ENCODE measurements around the gene SLC35F1. TPM values are rescaled to one million over a fixed set of nuclear protein-coding genes. Genes with fewer than 3 reads are reported as not detected.

SLC35F1 gene
- total RNA-seq, 1 donor from 2014 or later: 0.23 TPM

- Mint-ChIP-seq H3K27ac (ENCODE audit: unreplicated experiment) (no peak overlapping the region), H3K27me3 (ENCODE audit: unreplicated experiment) (no peaks in the 10 kb centered on the region), H3K9me3 (ENCODE audit: unreplicated experiment) (no peaks in the 10 kb centered on the region), H3K4me1 (ENCODE audit: unreplicated experiment) (no peaks in the 10 kb centered on the region), H3K36me3 (ENCODE audit: low read depth, unreplicated experiment) (no peaks in the 10 kb centered on the region), H3K4me3 (ENCODE audit: unreplicated experiment) (no peak overlapping the region)
- TF ChIP-seq, protein P1, sequence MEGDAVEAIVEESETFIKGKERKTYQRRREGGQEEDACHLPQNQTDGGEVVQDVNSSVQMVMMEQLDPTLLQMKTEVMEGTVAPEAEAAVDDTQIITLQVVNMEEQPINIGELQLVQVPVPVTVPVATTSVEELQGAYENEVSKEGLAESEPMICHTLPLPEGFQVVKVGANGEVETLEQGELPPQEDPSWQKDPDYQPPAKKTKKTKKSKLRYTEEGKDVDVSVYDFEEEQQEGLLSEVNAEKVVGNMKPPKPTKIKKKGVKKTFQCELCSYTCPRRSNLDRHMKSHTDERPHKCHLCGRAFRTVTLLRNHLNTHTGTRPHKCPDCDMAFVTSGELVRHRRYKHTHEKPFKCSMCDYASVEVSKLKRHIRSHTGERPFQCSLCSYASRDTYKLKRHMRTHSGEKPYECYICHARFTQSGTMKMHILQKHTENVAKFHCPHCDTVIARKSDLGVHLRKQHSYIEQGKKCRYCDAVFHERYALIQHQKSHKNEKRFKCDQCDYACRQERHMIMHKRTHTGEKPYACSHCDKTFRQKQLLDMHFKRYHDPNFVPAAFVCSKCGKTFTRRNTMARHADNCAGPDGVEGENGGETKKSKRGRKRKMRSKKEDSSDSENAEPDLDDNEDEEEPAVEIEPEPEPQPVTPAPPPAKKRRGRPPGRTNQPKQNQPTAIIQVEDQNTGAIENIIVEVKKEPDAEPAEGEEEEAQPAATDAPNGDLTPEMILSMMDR (IDR thresholded peaks at IDR 0.05; ENCODE audit: unreplicated experiment): no peak
- no peak for DNase-seq (ENCODE audit: low spot score)
Observed at GRCh38 chr6:117951783-117952182, 44.7 kb downstream of the SLC35F1 start.

GRCh38 chr6:117955684-117956256 lies 48.7 kb downstream of the SLC35F1 start:
- Mint-ChIP-seq H3K9me3 (ENCODE audit: unreplicated experiment) (no peaks in the 10 kb centered on the region), H3K36me3 (ENCODE audit: low read depth, unreplicated experiment) (no peaks in the 10 kb centered on the region), H3K4me1 (ENCODE audit: unreplicated experiment) (no peaks in the 10 kb centered on the region), H3K4me3 (ENCODE audit: unreplicated experiment) (no peak overlapping the region), H3K27ac (ENCODE audit: unreplicated experiment) (no peak overlapping the region), H3K27me3 (ENCODE audit: unreplicated experiment) (no peaks in the 10 kb centered on the region)
- no peak for DNase-seq (ENCODE audit: low spot score)
- TF ChIP-seq, protein P1 (IDR thresholded peaks at IDR 0.05; ENCODE audit: unreplicated experiment): no peak

GRCh38 chr6:117956386-117956785 lies 49.3 kb downstream of the SLC35F1 start:
- DNase-seq (ENCODE audit: low spot score): no peak
- Mint-ChIP-seq H3K36me3 (ENCODE audit: low read depth, unreplicated experiment) (no peaks in the 10 kb centered on the region), H3K27ac (ENCODE audit: unreplicated experiment) (no peak overlapping the region), H3K4me3 (ENCODE audit: unreplicated experiment) (no peak overlapping the region), H3K4me1 (ENCODE audit: unreplicated experiment) (no peaks in the 10 kb centered on the region), H3K9me3 (ENCODE audit: unreplicated experiment) (no peaks in the 10 kb centered on the region), H3K27me3 (ENCODE audit: unreplicated experiment) (no peaks in the 10 kb centered on the region)
- TF ChIP-seq, protein P1 (IDR thresholded peaks at IDR 0.05; ENCODE audit: unreplicated experiment): no peak

DNA sequence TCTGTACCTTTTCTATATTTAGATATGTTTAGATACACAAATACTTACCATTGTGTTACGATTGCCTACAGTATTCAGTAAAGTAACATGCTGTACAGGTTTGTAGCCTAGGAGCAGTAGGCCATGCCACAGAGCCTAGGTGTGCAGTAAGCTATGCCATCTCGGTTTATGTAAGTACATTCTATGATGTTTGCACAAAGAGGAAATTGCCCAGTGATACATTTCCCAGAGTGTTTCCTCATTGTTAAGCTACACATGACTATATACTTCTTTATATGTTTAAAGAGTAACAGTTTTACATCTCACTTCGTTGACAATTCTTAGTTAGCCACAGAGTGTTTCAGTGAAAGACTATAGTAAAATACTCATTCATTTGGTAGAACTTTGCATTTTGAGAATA lies 51.5 kb downstream of the SLC35F1 start:
- H3K36me3 Mint-ChIP-seq (ENCODE audit: low read depth, unreplicated experiment): no peaks in the 10 kb centered on the region
- H3K27me3 Mint-ChIP-seq (ENCODE audit: unreplicated experiment): no peaks in the 10 kb centered on the region
- no peak overlapping the region for H3K27ac Mint-ChIP-seq (ENCODE audit: unreplicated experiment)
- no peak for DNase-seq (ENCODE audit: low spot score)
- H3K4me3 Mint-ChIP-seq (ENCODE audit: unreplicated experiment): no peak overlapping the region
- H3K4me1 Mint-ChIP-seq (ENCODE audit: unreplicated experiment): no peaks in the 10 kb centered on the region
- H3K9me3 Mint-ChIP-seq (ENCODE audit: unreplicated experiment): no peaks in the 10 kb centered on the region
- TF ChIP-seq, protein P1 (IDR thresholded peaks at IDR 0.05; ENCODE audit: unreplicated experiment): no peak

DNA sequence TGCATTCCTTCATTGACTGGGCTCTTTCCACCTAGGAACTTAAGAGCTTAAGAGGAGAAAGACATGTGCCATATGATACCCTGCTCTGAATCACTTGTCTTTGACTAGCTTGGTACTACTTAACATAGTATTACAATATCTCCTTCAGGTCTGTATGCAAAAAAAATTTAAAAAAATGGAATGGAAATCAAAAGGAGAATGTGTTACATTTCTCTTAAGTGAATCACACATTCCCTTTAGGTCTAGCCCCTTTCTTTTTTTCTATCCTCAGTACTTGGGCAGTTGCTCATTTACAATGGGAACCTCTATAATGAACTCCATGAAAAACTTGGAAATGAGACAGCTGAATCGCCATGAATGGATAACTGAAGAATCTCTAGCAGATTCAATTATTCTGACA lies 53.8 kb downstream of the SLC35F1 start:
- Mint-ChIP-seq H3K4me1 (ENCODE audit: unreplicated experiment) (no peaks in the 10 kb centered on the region), H3K27me3 (ENCODE audit: unreplicated experiment) (no peaks in the 10 kb centered on the region), H3K27ac (ENCODE audit: unreplicated experiment) (no peak overlapping the region), H3K4me3 (ENCODE audit: unreplicated experiment) (no peak overlapping the region), H3K9me3 (ENCODE audit: unreplicated experiment) (peaks cover 5% of the 10 kb centered on the region), H3K36me3 (ENCODE audit: low read depth, unreplicated experiment) (peaks cover 5% of the 10 kb centered on the region)
- DNase-seq (ENCODE audit: low spot score): no peak
- TF ChIP-seq, protein P1 (IDR thresholded peaks at IDR 0.05; ENCODE audit: unreplicated experiment): no peak
